Activated naive CD4-positive, alpha-beta T cell treated with anti-CD3 and anti-CD28 coated beads, Interleukin-2, amount 10 ng/mL, durations not matched to agents 7 days and 5 days (primary cell): ENCODE results near the gene ERICH3.

Experiments
- CTCF ChIA-PET: fragments of 350-600 bp; sonication (Branson Sonifier 250); formaldehyde crosslinking; loops from one replicate; lab custom pipeline; 2021; ENCODE audit warnings: antibody characterized with exemption; lab: Charles Lee
- DNase-seq: peaks from one replicate; pipeline ENCODE4 v3.0.0-alpha.2; 2020
- H3K27ac Mint-ChIP-seq: one replicate; pipeline ENCODE4 v1.8.0; 2021; ENCODE audit warnings: mild to moderate bottlenecking, moderate library complexity, mixed read lengths
- H3K27me3 Mint-ChIP-seq: one replicate; pipeline ENCODE4 v1.8.0; 2021; ENCODE audit warnings: mild to moderate bottlenecking, mixed read lengths
- H3K36me3 Mint-ChIP-seq: one replicate; pipeline ENCODE4 v1.8.0; 2021; ENCODE audit warnings: mixed read lengths
- H3K4me1 Mint-ChIP-seq: one replicate; pipeline ENCODE4 v1.8.0; 2021; ENCODE audit warnings: mixed read lengths
- H3K4me3 Mint-ChIP-seq: one replicate; pipeline ENCODE4 v1.8.0; 2021; ENCODE audit warnings: mild to moderate bottlenecking, moderate library complexity, mixed read lengths
- H3K9me3 Mint-ChIP-seq: one replicate; pipeline ENCODE4 v1.8.0; 2021; ENCODE audit warnings: mixed read lengths

Gene ERICH3

DNA sequence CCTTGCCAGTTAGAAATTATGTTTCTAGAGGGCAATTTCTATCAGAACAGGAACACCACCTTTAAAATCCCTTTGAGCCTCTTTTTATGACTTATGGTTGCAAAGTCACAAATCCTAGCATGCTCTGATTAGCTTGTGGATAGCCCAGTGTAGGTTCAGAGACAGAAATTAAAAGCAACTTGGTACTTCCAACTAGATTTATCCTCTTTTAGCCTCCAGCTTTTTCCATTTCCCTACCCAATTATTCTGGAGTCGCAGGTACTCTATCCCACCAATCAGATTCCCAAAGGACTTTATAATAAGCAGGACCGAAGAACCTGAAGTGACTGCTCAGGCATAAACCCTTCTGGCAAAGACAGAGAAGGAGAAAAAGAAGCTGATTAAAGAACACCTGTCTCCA lies 127.8 kb downstream of the ERICH3 start:
- Mint-ChIP-seq H3K27me3 (no peaks in the 10 kb centered on the region), H3K36me3 (no peaks in the 10 kb centered on the region), H3K4me1 (no peaks in the 10 kb centered on the region), H3K9me3 (peaks cover 1% of the 10 kb centered on the region), H3K27ac (no peak overlapping the region), H3K4me3 (no peak overlapping the region)
- no peak for DNase-seq
- CTCF ChIA-PET: no interaction called here

DNA sequence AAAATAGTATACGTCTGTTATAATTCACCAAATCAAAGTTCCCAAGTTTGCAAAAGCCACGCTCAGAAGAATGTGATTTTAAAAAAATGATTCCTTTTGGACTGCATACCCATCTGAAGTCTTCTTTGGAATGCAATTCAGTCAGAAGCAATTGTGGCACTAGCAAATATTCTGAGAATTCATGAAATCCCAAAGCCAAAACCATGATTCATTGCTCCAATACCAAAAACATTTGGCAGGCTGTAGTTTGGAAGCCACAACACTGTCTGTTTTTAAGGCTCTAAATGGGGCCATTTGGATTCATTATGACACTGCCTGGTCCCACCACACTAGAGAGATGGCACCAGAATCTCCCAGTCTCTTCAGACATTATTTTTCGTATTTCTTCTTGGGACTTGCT lies 139.4 kb downstream of the ERICH3 start:
- Mint-ChIP-seq H3K9me3 (no peaks in the 10 kb centered on the region), H3K36me3 (no peaks in the 10 kb centered on the region)
- DNase-seq: no peak

DNA sequence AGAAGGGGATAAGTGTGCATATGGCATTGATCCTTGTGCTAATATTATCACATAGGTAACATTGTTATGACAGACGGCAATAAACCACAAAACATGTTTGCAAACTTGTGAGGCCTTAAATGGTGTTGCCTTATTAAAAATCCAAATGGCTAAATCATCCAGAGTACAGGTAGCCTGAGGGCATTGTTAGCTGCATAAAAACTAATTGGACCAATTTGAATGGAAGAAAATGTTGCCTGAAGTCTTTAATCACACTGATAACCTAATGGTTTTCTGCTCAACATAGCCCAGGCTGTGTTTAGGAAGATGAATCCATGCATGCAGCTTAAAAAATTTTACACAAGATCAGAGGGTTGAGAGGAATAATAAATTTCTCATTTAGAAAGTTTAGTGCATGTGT lies 141.8 kb downstream of the ERICH3 start:
- Mint-ChIP-seq H3K27me3 (no peaks in the 10 kb centered on the region), H3K9me3 (no peaks in the 10 kb centered on the region), H3K27ac (no peak overlapping the region), H3K36me3 (no peaks in the 10 kb centered on the region), H3K4me1 (no peaks in the 10 kb centered on the region), H3K4me3 (no peak overlapping the region)
- CTCF ChIA-PET: no interaction called here
- DNase-seq: no peak

More for the DNA sequence above, 139.4 kb downstream of the ERICH3 start:
- CTCF ChIA-PET: no interaction called here
- Mint-ChIP-seq H3K27ac (no peak overlapping the region), H3K4me1 (no peaks in the 10 kb centered on the region), H3K4me3 (no peak overlapping the region), H3K27me3 (no peaks in the 10 kb centered on the region)

DNA sequence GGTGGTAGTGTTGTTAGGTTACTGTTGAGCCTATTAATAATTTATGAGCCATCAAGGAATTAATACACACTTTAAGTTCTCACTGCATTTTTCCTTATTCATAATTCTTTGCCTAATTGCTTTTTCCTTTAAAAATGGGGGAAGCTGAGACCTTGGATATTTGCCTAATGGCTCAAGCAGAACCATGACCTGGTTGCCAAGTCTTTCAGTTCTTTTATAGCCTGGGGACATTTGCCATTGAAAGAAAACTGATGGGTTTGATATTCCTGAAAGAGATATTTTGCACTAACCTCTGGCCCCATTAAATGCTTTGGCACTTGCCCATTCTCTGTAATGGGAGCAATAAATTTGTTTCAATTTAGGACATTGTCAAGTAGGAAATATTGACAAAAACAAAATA lies 142.7 kb downstream of the ERICH3 start:
- H3K27me3 Mint-ChIP-seq: no peaks in the 10 kb centered on the region
- no peak for DNase-seq
- no peak overlapping the region for H3K4me3 Mint-ChIP-seq
- H3K9me3 Mint-ChIP-seq: no peaks in the 10 kb centered on the region
- H3K4me1 Mint-ChIP-seq: no peaks in the 10 kb centered on the region
- CTCF ChIA-PET: no interaction called here
- no peaks in the 10 kb centered on the region for H3K36me3 Mint-ChIP-seq
- no peak overlapping the region for H3K27ac Mint-ChIP-seq

DNA sequence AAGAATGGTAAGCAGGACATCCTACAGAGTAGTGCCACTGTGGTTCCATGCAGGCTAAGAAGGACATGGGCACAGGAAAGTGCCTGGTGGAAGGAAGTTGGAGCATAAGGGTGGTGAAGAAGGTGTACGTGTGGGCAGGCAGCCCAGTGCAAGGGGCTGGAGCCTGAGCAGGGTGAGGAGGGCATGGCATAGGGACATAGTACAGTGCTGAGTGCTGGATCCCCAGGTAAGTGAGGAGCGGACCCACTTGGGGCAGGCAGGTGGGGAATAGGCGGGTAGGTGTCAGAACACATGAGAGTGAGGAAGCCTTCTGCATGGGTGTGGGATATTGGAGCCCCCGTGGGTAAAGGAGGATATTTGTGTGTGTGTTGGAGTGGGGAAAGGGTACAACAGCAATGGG lies 145.5 kb downstream of the ERICH3 start:
- CTCF ChIA-PET: no interaction called here
- no peak for DNase-seq
- Mint-ChIP-seq H3K4me3 (no peak overlapping the region), H3K9me3 (no peaks in the 10 kb centered on the region), H3K36me3 (no peaks in the 10 kb centered on the region), H3K27me3 (no peaks in the 10 kb centered on the region), H3K27ac (no peak overlapping the region), H3K4me1 (no peaks in the 10 kb centered on the region)

DNA sequence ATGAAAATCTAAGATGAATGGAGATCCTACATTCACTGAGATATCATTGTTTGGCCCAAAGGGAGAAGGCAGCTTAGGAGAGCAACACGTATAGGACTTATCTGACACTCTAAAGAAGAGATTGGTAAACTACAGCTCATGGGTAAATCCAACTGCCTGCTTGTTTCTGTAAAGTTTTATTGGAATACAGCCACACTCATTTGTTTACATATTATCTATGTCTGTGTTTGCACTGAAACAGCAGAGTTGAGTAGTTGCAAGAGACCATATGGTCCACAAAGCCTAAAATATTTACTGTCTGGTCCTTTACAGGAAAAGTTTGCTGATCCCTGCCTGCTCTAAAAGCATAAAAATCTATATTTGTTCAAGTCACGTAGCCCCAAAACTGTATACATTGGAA lies 146.9 kb downstream of the ERICH3 start:
- no peaks in the 10 kb centered on the region for H3K36me3 Mint-ChIP-seq
- CTCF ChIA-PET: no interaction called here
- H3K27me3 Mint-ChIP-seq: no peaks in the 10 kb centered on the region
- DNase-seq: no peak
- H3K27ac Mint-ChIP-seq: no peak overlapping the region
- no peaks in the 10 kb centered on the region for H3K4me1 Mint-ChIP-seq
- H3K9me3 Mint-ChIP-seq: no peaks in the 10 kb centered on the region
- no peak overlapping the region for H3K4me3 Mint-ChIP-seq

DNA sequence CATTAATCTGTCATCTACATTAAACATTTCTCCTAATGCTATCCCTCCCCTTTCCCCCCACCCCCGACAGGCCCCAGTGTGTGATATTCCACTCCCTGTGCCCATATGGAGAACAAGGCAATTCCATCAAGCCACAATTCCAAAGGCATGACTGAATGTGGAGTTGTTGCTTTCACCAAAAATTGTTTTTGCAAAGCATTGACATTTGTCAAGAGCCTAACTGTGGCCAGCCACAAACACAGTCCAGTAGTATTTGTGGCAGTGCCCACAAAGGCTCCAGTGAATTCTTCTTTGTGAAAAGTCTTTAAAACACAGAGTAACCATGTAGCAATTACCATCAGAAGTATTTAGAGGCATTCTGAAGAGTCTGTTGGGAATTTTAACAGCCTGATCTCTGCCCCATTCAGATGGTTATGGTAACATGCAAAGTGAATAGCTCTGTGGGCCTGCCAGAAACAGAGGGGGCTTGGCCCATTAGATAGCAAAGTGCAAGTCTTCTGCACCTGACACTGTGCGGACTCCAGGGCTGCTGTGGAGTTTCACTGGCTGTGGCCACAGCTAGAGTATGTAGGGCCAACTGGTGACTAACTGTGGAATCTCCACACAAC lies 149.6 kb downstream of the ERICH3 start:
- H3K27ac Mint-ChIP-seq: no peak overlapping the region
- no peak for DNase-seq
- H3K4me1 Mint-ChIP-seq: no peaks in the 10 kb centered on the region
- no peak overlapping the region for H3K4me3 Mint-ChIP-seq
- H3K27me3 Mint-ChIP-seq: no peaks in the 10 kb centered on the region
- H3K9me3 Mint-ChIP-seq: no peaks in the 10 kb centered on the region
- H3K36me3 Mint-ChIP-seq: no peaks in the 10 kb centered on the region
- CTCF ChIA-PET: no interaction called here

DNA sequence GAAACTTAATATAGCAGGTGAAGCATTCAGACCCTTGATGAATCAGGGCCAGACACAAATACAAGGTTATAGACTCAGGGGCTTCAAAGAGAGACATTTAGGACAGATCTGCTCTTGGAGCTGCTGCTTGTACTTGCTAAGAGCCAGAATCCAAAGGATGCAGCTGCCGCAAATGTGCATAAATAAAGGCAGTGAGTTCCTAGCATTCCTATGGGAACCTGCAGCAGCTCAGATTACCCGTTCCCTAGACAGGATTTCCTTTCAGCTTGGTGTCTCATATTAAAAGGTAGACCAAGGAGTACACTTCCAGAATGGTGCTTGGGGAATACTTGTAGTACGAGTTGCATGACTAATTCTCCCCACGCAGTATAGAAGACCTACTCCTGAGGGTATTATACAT lies 151.4 kb downstream of the ERICH3 start:
- H3K36me3 Mint-ChIP-seq: no peaks in the 10 kb centered on the region
- CTCF ChIA-PET: no interaction called here
- no peaks in the 10 kb centered on the region for H3K4me1 Mint-ChIP-seq
- H3K27me3 Mint-ChIP-seq: no peaks in the 10 kb centered on the region
- no peaks in the 10 kb centered on the region for H3K9me3 Mint-ChIP-seq
- no peak for DNase-seq
- no peak overlapping the region for H3K4me3 Mint-ChIP-seq
- no peak overlapping the region for H3K27ac Mint-ChIP-seq
